GM18951 (cell line): ENCODE results near the gene DLG2.
"Not testable (repeated sequence)": the region's sequence is repeated elsewhere in the genome, so short reads cannot be mapped to it uniquely, and the experiment has no call there.

Experiments used
- POLR2A ChIP-seq: IDR thresholded peaks from 4 replicates; pipeline ENCODE4 v1.6.1; 2011; ENCODE audit warnings: mild to moderate bottlenecking; ENCODE audit not compliant: insufficient read length, insufficient read depth; ENCODE audit errors: extremely low read depth
- in situ Hi-C: fragments of 300-500 bp; cut with MboI; formaldehyde crosslinking; loops from one replicate; pipeline ENCODE4 v1.12.0; 2022; ENCODE audit warnings: low sequenced_read_pairs, mixed read lengths, inconsistent platforms; ENCODE audit not compliant: unreplicated experiment

Gene DLG2

GRCh38 chr11:84887055-84887629 lies 740.0 kb downstream of the DLG2 start:
- in situ Hi-C loops: no loop called here
- no peak for TF ChIP-seq POLR2A

DNA sequence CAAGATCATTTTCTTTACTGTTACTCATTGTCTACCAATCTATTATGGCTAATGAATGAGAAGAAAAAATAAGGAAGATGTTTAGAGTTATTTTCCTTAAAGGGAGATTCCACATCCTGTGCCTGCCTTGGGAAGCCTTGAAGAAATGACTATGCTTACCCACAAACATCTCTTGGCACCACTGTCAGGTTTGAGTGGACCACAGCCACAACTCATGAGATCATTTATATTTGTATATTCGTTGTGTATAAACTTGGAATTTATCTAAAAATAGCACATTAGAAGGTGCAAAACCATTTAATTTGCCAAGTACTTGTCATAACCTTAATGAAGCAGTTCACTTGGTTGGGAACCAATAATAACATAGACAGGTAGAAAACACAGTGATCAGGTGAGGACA lies 740.8 kb downstream of the DLG2 start:
- in situ Hi-C loops: no loop called here

GRCh38 chr11:84884836-84885235 lies 742.3 kb downstream of the DLG2 start:
- in situ Hi-C loops: no loop called here
- no peak for TF ChIP-seq POLR2A

More for the DNA sequence above, 740.8 kb downstream of the DLG2 start:
- no peak for TF ChIP-seq POLR2A

DNA sequence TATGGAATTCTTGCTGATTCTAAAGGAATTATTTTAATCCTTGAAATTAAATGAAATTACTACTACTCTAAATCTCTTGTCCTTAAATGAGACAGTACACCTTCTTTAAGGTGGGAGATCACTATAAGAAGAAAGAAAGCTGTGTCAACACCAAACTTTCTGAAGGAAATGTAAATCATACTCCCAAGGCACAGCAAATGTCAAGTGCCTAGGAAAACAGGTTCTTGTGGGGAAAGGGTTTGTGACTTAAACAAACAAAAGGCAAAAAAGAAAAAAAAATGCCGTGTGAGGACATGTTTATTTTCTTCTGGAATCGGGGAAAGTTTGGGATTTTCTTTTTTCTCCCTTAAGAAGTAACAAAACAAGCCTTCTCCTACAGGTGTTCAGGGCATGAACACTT lies 745.1 kb downstream of the DLG2 start:
- no peak for TF ChIP-seq POLR2A
- in situ Hi-C loops: no loop called here

- TF ChIP-seq POLR2A: no peak
- in situ Hi-C loops: no loop called here
These were observed 756.0 kb downstream of the DLG2 start for GRCh38 chr11:84871116-84871515.

DNA sequence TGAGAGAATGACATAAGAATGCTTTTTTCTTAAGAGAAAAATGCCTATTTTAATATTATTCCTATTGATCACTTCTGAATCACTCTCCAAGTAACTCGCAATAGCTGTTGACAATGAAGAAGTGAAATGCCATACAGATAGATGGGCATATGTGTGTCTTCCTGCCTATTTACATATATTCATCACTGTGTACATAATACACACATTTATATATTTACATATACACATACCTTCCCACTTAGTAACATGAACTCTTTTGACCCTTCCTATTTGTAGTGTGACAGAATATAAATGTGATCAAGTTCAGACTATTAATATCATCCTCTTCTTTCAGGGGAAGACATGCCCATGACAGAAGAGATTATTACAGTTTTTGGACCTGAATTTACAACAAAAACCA lies 756.7 kb downstream of the DLG2 start:
- TF ChIP-seq POLR2A: no peak
- in situ Hi-C loops: no loop called here

- in situ Hi-C loops: no loop called here
- no peak for TF ChIP-seq POLR2A
These were observed 760.2 kb downstream of the DLG2 start for GRCh38 chr11:84866922-84867321.

- in situ Hi-C loops: no loop called here
- TF ChIP-seq POLR2A: no peak
These were observed 761.2 kb downstream of the DLG2 start for GRCh38 chr11:84865791-84866535.

DNA sequence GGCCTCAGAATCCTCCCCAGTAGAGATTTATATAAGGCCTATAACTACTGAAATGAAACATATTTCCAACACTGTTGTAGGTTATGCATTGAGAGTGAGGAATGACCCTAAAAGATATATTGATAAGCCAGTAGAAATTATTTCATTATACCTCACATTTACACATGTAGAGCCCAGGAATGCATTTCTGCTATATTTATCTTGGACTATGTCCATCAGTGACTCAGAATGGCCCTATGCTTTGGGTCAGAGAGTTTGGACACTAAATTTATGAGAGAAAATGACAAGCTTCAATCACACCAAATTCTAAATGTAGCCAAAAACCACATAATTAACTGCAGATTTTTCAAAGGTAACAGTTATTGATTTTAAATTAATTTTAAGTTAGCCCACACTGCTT lies 761.9 kb downstream of the DLG2 start:
- no peak for TF ChIP-seq POLR2A

GRCh38 chr11:84857746-84858145 lies 769.4 kb downstream of the DLG2 start:
- in situ Hi-C loops: no loop called here
- no peak for TF ChIP-seq POLR2A

More for the DNA sequence above, 761.9 kb downstream of the DLG2 start:
- in situ Hi-C loops: no loop called here

- in situ Hi-C loops: no loop called here
- no peak for TF ChIP-seq POLR2A
These were observed 771.5 kb downstream of the DLG2 start for GRCh38 chr11:84855508-84856245.

DNA sequence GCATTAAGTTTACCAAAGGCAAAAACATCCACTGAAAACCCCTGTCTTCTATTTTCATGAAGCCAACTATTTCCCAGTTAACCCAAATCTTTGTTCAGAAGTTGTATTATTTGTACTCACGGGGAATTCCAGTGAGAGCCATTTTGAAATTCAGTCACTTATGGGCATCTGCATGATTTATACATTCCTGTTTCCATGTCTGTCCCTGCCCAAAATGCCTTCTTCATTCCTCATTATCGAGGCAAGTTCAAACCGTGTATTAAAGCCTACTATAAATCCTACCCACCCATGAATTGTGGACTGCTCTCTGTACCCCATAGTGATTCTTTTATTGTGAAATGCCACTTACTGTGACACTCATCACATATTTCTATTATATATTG lies 772.7 kb downstream of the DLG2 start:
- no peak for TF ChIP-seq POLR2A
- in situ Hi-C loops: no loop called here

DNA sequence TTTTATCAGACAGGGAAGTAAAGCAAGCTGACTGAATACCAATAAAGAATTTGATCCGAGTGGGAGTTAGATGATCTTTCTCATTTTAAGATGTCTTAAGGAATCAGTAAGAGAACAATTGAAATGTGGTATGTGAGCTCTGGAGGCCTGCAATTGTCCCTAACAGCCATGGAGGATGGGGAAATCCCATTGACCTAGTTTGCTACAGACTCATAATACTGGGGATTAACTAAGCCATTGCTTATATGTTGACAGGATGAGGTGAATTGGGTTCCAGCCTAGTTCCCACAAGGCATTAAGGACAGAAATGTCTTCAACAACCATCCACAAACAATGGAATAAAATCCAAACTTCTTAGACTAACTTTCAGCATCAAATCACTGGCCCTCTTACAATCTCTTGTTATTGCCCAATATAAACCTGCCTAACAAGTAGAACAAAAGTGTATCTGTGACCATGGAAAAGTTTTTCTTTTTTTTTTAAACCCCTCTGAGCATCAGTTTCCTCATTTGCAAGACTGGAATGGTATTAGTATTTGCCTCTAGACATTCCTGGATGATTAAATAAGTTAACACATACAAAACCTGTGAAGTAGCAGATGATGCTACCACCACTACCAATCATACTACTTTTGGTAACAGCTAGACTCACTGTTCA lies 773.2 kb downstream of the DLG2 start:
- no peak for TF ChIP-seq POLR2A
- in situ Hi-C loops: no loop called here

DNA sequence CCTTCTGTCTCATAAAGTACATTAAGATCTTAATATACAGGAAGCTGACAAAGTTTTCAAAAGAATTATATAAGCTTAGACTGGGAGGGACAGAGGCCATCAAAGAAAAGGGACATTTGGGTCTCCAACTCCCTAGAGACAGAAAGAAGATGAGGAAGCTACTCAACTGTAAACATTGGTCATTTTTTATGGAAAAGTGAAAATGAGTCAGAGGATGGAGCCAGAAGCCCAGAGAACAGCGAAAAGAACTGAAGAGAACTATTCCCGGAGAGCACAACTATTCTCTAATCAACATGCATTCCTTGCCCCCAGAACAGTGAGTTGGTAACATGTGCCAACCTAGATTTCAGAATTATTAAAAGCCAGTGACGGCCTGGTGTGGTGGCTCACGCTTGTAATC lies 779.3 kb downstream of the DLG2 start:
- in situ Hi-C loops: no loop called here
- no peak for TF ChIP-seq POLR2A

GRCh38 chr11:84840201-84840600 lies 786.9 kb downstream of the DLG2 start:
- in situ Hi-C loops: not testable (repeated sequence)
